ENCODE data around the gene ERN1. TPM values are rescaled to one million over a fixed set of nuclear protein-coding genes. Genes with fewer than 3 reads are reported as not detected.

Gene ERN1
- total and polyA plus RNA-seq, 2 of the 13 experiments (the other 11 are each of a cell fraction or from before 2014, with no cell fraction given) = 6.0 to 12.7 TPM

GRCh38 chr17:64150237-64151015 is 20.5 kb upstream of the ERN1 start (continued):
- TF ChIP-seq BCL3 (CRISPR knock-in tag; IDR thresholded peaks at IDR 0.05) (peak; percentile 71; the same call in 1 of the 2 replicates), STAG1 (CRISPR knock-in tag; IDR thresholded peaks at IDR 0.05) (peak; percentile 59), NFATC3 (CRISPR knock-in tag; IDR thresholded peaks at IDR 0.05) (no peak), GATA4 (IDR thresholded peaks at IDR 0.05; ENCODE audit: borderline replicate concordance, low read depth) (peak; percentile 84; the same call in 1 of the 2 replicates), ZNF317 (CRISPR knock-in tag; IDR thresholded peaks at IDR 0.05) (0 out of 2 replicates have a peak, but pooled peaks have one; percentile 43), ZNF33B (CRISPR knock-in tag; IDR thresholded peaks at IDR 0.05) (0 out of 2 replicates have a peak, but pooled peaks have one; percentile 52), ARNT (IDR thresholded peaks at IDR 0.05) (no peak), REPIN1 (CRISPR knock-in tag; IDR thresholded peaks at IDR 0.05; ENCODE audit: borderline replicate concordance, low read depth) (peak; percentile 98), ZNF264 (CRISPR knock-in tag; IDR thresholded peaks at IDR 0.05) (peak; percentile 99), RFXAP (CRISPR knock-in tag; IDR thresholded peaks at IDR 0.05; ENCODE audit: borderline replicate concordance) (peak; percentile 96), MLXIP (CRISPR knock-in tag; IDR thresholded peaks at IDR 0.05; ENCODE audit: borderline replicate concordance) (0 out of 2 replicates have a peak, but pooled peaks have one; percentile 70), PAWR (CRISPR knock-in tag; IDR thresholded peaks at IDR 0.05; ENCODE audit: borderline replicate concordance) (no peak; the same call in 1 of the 2 replicates), GATAD2A (CRISPR knock-in tag; IDR thresholded peaks at IDR 0.05) (peak; percentile 100), CEBPG (CRISPR knock-in tag; IDR thresholded peaks at IDR 0.05) (peak; percentile 100), ZSCAN25 (CRISPR knock-in tag; IDR thresholded peaks at IDR 0.05) (peak; percentile 92), IRF1 (CRISPR knock-in tag; IDR thresholded peaks at IDR 0.05; ENCODE audit: low read depth) (no peak), HDAC1 (CRISPR knock-in tag; IDR thresholded peaks at IDR 0.05) (peak; percentile 97), U2AF2 (IDR thresholded peaks at IDR 0.05; ENCODE audit: low read depth, low read length) (no peak), CHCHD3 (CRISPR knock-in tag; IDR thresholded peaks at IDR 0.05) (no peak), ZNF639 (CRISPR knock-in tag; conservative IDR thresholded peaks at IDR 0.05) (peak; percentile 69; the same call in 1 of the 2 replicates), FOXP4 (CRISPR knock-in tag; IDR thresholded peaks at IDR 0.05) (peak; percentile 98)

Measured in HepG2 (cell line).